WTC11 (cell line): ENCODE measurements around the gene ADM5. TPM values are rescaled to one million over a fixed set of nuclear protein-coding genes. Genes with fewer than 3 reads are reported as not detected.

Experiments used
- ATAC-seq: fragments of 200-7000 bp; cut with Tn5 transposase; 2 replicates; pipeline ENCODE4 v1.10.0; 2021; ENCODE audit warnings: mild to moderate bottlenecking, moderate library complexity
- CTCF ChIA-PET: fragments of 300-600 bp; sonication (Branson Sonifier 250); formaldehyde crosslinking; loops from one replicate; lab custom pipeline; 2021; ENCODE audit warnings: antibody characterized with exemption; lab: Charles Lee
- POLR2A ChIA-PET: fragments of 350-600 bp; sonication (Branson Sonifier 250); formaldehyde crosslinking; loops from one replicate; lab custom pipeline; 2021; ENCODE audit warnings: antibody characterized with exemption; lab: Charles Lee
- DNase-seq: peaks from one replicate; pipeline ENCODE4 v3.0.0; 2021; ENCODE audit warnings: low spot score
- H3K27ac Mint-ChIP-seq: 2 replicates; pipeline ENCODE4 v1.8.0; 2021; ENCODE audit warnings: mixed read lengths
- H3K27me3 Mint-ChIP-seq: 2 replicates; pipeline ENCODE4 v1.8.0; 2021; ENCODE audit warnings: low read depth, mild to moderate bottlenecking, moderate library complexity, mixed read lengths
- H3K36me3 Mint-ChIP-seq: 2 replicates; pipeline ENCODE4 v1.8.0; 2021; ENCODE audit warnings: mixed read lengths
- H3K4me1 Mint-ChIP-seq: 2 replicates; pipeline ENCODE4 v1.8.0; 2022; ENCODE audit warnings: mixed read lengths
- H3K4me3 Mint-ChIP-seq: 2 replicates; pipeline ENCODE4 v1.8.0; 2021; ENCODE audit warnings: mild to moderate bottlenecking, moderate library complexity, mixed read lengths
- H3K9me3 Mint-ChIP-seq: 2 replicates; pipeline ENCODE4 v1.8.0; 2021; ENCODE audit warnings: mixed read lengths
- CBFB ChIP-seq: sonication (generic); formaldehyde crosslinking; IDR thresholded peaks from 2 replicates; pipeline ENCODE4 v1.8.1; 2022; ENCODE audit warnings: mild to moderate bottlenecking, low read depth, missing genetic modification reagents
- FOXJ3 ChIP-seq: sonication (generic); formaldehyde crosslinking; IDR thresholded peaks from 2 replicates; pipeline ENCODE4 v1.9.0; 2021; ENCODE audit warnings: missing genetic modification reagents, mild to moderate bottlenecking, borderline replicate concordance
- GABPB1 ChIP-seq: sonication (generic); formaldehyde crosslinking; IDR thresholded peaks from 2 replicates; pipeline ENCODE4 v1.8.1; 2023; ENCODE audit warnings: mild to moderate bottlenecking, missing genetic modification reagents
- KAT7 ChIP-seq: sonication (generic); formaldehyde crosslinking; IDR thresholded peaks from 2 replicates; pipeline ENCODE4 v1.8.1; 2023; ENCODE audit warnings: missing genetic modification reagents, mild to moderate bottlenecking, borderline replicate concordance
- MXD4 ChIP-seq: fragments of 250-450 bp; sonication (Bioruptor Pico); IDR thresholded peaks from 2 replicates; pipeline ENCODE4 v1.8.0; 2021; ENCODE audit warnings: mild to moderate bottlenecking, moderate library complexity, borderline replicate concordance
- ZNF138 ChIP-seq: sonication (generic); formaldehyde crosslinking; conservative IDR thresholded peaks from 2 replicates; pipeline ENCODE4 v1.8.1; 2022; ENCODE audit warnings: mild to moderate bottlenecking, moderate library complexity, missing genetic modification reagents
- ZNF317 ChIP-seq: sonication (generic); formaldehyde crosslinking; IDR thresholded peaks from 2 replicates; pipeline ENCODE4 v1.8.1; 2023; ENCODE audit warnings: low read depth, mild to moderate bottlenecking, moderate library complexity, missing genetic modification reagents, borderline replicate concordance
- ZNF423 ChIP-seq: fragments of 250-450 bp; sonication (Bioruptor Pico); IDR thresholded peaks from 2 replicates; pipeline ENCODE4 v2.1.2; 2022; ENCODE audit warnings: mild to moderate bottlenecking, moderate library complexity
- ZNF671 ChIP-seq: fragments of 250-450 bp; sonication (Bioruptor Pico); IDR thresholded peaks from 2 replicates; pipeline ENCODE4 v1.8.0; 2021; ENCODE audit warnings: mild to moderate bottlenecking
- total RNA-seq: library from RNA; stranded (reverse); gene quantifications from 3 replicates; pipeline ENCODE4 v1.2.3, GENCODE V29; 2021
- TF ChIP-seq, protein P1 (sequence below): fragments of 250-450 bp; sonication (Bioruptor Pico); IDR thresholded peaks from 2 replicates; pipeline ENCODE4 v2.1.2; 2022; ENCODE audit warnings: mild to moderate bottlenecking, moderate library complexity
- TF ChIP-seq, protein P2 (sequence below): sonication (generic); formaldehyde crosslinking; IDR thresholded peaks from 2 replicates; pipeline ENCODE4 v1.8.0; 2022; ENCODE audit warnings: mild to moderate bottlenecking, missing genetic modification reagents
- TF ChIP-seq, protein P3 (sequence below): fragments of 250-450 bp; sonication (Bioruptor Pico); IDR thresholded peaks from 2 replicates; pipeline ENCODE4 v1.8.0; 2021; ENCODE audit warnings: mild to moderate bottlenecking
- TF ChIP-seq, protein P4 (sequence below): sonication (generic); formaldehyde crosslinking; IDR thresholded peaks from 2 replicates; pipeline ENCODE4 v1.8.1; 2023; ENCODE audit warnings: mild to moderate bottlenecking, missing genetic modification reagents
- TF ChIP-seq, protein P5 (sequence below): fragments of 250-450 bp; sonication (Bioruptor Pico); IDR thresholded peaks from 2 replicates; pipeline ENCODE4 v1.9.0; 2021; ENCODE audit warnings: mild to moderate bottlenecking
- TF ChIP-seq, protein P6 (sequence below): sonication (generic); formaldehyde crosslinking; IDR thresholded peaks from 2 replicates; pipeline ENCODE4 v1.8.1; 2023; ENCODE audit warnings: mild to moderate bottlenecking, missing genetic modification reagents, moderate library complexity

ADM5 gene
- total RNA-seq, 1 experiment from 2014 or later = 6.7 TPM

DNA sequence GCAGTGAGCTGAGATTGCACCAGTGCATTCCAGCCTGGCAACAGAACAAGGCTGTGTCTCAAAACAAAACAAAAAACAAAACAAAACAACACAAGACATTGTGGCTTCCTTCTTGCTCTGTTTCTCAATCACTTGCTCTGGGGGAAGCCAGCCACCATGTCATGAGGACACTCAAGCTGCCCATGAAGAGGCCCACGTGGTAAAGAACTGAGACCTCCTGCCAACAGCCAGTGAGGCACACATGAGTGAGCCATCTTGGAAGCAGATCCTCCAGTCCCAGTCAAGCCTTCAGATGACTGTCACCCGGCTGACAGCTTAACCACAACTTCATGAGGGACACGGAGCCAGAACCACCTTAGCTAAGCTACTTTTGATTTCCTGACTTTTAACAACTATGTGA lies 26.8 kb downstream of the ADM5 start:
- H3K36me3 Mint-ChIP-seq = peaks cover 22% of the 10 kb centered on the region
- CTCF ChIA-PET = interaction anchor here (2.3 to 2.7 kb wide), 3 partner anchors 64 to 97 kb away, joined by 7 to 13 read pairs (median 13); partner anchors contain the start of gene FUZ

DNA sequence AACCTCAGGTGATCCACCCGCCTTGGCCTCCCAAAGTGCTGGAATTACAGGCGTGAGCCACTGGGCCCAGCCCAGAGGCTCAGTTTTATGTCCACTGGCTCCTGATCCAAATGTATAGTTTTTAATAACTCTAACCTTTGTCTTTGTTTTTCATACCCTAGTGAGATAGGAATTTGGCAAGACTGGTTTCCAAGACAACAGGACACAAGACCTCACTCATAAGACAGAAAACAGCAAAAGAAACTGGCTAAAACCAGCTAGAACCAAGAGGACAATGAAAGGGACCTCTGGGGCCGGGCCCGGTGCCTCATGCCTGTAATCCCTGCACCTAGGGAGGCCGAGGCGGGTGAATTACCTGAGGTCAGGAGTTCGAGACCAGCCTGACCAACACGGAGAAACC lies 29.1 kb downstream of the ADM5 start:
- peaks cover 10% of the 10 kb centered on the region for H3K9me3 Mint-ChIP-seq
- no peak overlapping the region for H3K4me3 Mint-ChIP-seq
- TF ChIP-seq ZNF671 (CRISPR knock-in tag) (no peak), ZNF138 (CRISPR knock-in tag) (no peak), MXD4 (CRISPR knock-in tag) (no peak), CBFB (CRISPR knock-in tag) (no peak), ZNF317 (no peak), FOXJ3 (no peak)
- TF ChIP-seq, protein P1, sequence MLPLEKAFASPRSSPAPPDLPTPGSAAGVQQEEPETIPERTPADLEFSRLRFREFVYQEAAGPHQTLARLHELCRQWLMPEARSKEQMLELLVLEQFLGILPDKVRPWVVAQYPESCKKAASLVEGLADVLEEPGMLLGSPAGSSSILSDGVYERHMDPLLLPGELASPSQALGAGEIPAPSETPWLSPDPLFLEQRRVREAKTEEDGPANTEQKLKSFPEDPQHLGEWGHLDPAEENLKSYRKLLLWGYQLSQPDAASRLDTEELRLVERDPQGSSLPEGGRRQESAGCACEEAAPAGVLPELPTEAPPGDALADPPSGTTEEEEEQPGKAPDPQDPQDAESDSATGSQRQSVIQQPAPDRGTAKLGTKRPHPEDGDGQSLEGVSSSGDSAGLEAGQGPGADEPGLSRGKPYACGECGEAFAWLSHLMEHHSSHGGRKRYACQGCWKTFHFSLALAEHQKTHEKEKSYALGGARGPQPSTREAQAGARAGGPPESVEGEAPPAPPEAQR (CRISPR knock-in tag) = no peak
- TF ChIP-seq, protein P2, sequence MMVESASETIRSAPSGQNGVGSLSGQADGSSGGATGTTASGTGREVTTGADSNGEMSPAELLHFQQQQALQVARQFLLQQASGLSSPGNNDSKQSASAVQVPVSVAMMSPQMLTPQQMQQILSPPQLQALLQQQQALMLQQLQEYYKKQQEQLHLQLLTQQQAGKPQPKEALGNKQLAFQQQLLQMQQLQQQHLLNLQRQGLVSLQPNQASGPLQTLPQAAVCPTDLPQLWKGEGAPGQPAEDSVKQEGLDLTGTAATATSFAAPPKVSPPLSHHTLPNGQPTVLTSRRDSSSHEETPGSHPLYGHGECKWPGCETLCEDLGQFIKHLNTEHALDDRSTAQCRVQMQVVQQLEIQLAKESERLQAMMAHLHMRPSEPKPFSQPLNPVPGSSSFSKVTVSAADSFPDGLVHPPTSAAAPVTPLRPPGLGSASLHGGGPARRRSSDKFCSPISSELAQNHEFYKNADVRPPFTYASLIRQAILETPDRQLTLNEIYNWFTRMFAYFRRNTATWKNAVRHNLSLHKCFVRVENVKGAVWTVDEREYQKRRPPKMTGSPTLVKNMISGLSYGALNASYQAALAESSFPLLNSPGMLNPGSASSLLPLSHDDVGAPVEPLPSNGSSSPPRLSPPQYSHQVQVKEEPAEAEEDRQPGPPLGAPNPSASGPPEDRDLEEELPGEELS = no peak
- TF ChIP-seq, protein P3, sequence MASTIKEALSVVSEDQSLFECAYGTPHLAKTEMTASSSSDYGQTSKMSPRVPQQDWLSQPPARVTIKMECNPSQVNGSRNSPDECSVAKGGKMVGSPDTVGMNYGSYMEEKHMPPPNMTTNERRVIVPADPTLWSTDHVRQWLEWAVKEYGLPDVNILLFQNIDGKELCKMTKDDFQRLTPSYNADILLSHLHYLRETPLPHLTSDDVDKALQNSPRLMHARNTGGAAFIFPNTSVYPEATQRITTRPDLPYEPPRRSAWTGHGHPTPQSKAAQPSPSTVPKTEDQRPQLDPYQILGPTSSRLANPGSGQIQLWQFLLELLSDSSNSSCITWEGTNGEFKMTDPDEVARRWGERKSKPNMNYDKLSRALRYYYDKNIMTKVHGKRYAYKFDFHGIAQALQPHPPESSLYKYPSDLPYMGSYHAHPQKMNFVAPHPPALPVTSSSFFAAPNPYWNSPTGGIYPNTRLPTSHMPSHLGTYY (CRISPR knock-in tag) = no peak
- CTCF ChIA-PET = interaction anchor here (0.8 to 2.7 kb wide), 17 partner anchors 10 to 203 kb away, joined by 3 to 16 read pairs (median 6); partner anchors contain the start of genes ADM5, AP2A1, CPT1C and FUZ
- H3K36me3 Mint-ChIP-seq = peaks cover 7% of the 10 kb centered on the region; the same call in 1 of the 2 replicates
- POLR2A ChIA-PET = interaction anchor here (0.6 to 0.9 kb wide), 2 partner anchors 31 to 40 kb away, joined by 3 to 5 read pairs; no protein-coding TSS in a partner anchor
- no peak overlapping the region for H3K27ac Mint-ChIP-seq
- H3K4me1 Mint-ChIP-seq = peaks cover 8% of the 10 kb centered on the region
- ATAC-seq (no peak), DNase-seq (no peak)
- peaks cover 5% of the 10 kb centered on the region for H3K27me3 Mint-ChIP-seq

More for the DNA sequence above, 26.8 kb downstream of the ADM5 start:
- Mint-ChIP-seq H3K27ac (no peak overlapping the region), H3K9me3 (peaks cover 6% of the 10 kb centered on the region; the same call in 1 of the 2 replicates), H3K4me3 (no peak overlapping the region), H3K27me3 (no peaks in the 10 kb centered on the region; the same call in 1 of the 2 replicates), H3K4me1 (peaks cover 12% of the 10 kb centered on the region)
- POLR2A ChIA-PET = interaction anchor here (0.6 kb wide), 1 partner anchor 51 kb away, joined by 5 read pairs; the partner anchor contains the start of gene AP2A1
- ATAC-seq (no peak), DNase-seq (no peak)
- TF ChIP-seq, protein P4, sequence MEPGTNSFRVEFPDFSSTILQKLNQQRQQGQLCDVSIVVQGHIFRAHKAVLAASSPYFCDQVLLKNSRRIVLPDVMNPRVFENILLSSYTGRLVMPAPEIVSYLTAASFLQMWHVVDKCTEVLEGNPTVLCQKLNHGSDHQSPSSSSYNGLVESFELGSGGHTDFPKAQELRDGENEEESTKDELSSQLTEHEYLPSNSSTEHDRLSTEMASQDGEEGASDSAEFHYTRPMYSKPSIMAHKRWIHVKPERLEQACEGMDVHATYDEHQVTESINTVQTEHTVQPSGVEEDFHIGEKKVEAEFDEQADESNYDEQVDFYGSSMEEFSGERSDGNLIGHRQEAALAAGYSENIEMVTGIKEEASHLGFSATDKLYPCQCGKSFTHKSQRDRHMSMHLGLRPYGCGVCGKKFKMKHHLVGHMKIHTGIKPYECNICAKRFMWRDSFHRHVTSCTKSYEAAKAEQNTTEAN (CRISPR knock-in tag) = no peak
- no peak for TF ChIP-seq ZNF423 (CRISPR knock-in tag)
- no peak for TF ChIP-seq KAT7
- TF ChIP-seq GABPB1 = no peak
- TF ChIP-seq, protein P5, sequence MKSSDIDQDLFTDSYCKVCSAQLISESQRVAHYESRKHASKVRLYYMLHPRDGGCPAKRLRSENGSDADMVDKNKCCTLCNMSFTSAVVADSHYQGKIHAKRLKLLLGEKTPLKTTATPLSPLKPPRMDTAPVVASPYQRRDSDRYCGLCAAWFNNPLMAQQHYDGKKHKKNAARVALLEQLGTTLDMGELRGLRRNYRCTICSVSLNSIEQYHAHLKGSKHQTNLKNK (CRISPR knock-in tag) = no peak
- TF ChIP-seq, protein P6, sequence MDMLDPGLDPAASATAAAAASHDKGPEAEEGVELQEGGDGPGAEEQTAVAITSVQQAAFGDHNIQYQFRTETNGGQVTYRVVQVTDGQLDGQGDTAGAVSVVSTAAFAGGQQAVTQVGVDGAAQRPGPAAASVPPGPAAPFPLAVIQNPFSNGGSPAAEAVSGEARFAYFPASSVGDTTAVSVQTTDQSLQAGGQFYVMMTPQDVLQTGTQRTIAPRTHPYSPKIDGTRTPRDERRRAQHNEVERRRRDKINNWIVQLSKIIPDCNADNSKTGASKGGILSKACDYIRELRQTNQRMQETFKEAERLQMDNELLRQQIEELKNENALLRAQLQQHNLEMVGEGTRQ (CRISPR knock-in tag) = no peak
